Liver (tissue), 9 donors: ENCODE measurements around the gene SCN1B. TPM values are rescaled to one million over a fixed set of nuclear protein-coding genes. Genes with fewer than 3 reads are reported as not detected.
A peak's percentile ranks its signal among the peaks of the same experiment; 100 is the strongest.

Experiments used
- DNase-seq: peaks from one replicate; pipeline ENCODE4 v3.0.0-alpha.2; 2017; ENCODE audit warnings: low spot score
- H3K27ac ChIP-seq, 2 donors: one replicate each; pipeline ENCODE4 v1.7.0; 2013; ENCODE audit warnings: inconsistent platforms in 2 of 2, low read length in 2 of 2, control low read depth in 1 of 2, low read depth in 1 of 2, mild to moderate bottlenecking in 1 of 2
- H3K27me3 ChIP-seq, 4 donors: one replicate each; pipeline versions ENCODE4 v1.6.1 to v1.7.0; 2013; ENCODE audit warnings: low read length in 3 of 4, inconsistent platforms in 1 of 4, mild to moderate bottlenecking in 1 of 4, moderate library complexity in 1 of 4; ENCODE audit not compliant: control insufficient read depth in 4 of 4, insufficient read depth in 4 of 4
- H3K36me3 ChIP-seq, 4 donors: one replicate each; pipeline versions ENCODE4 v1.6.1 to v1.7.0; 2013; ENCODE audit warnings: low read length in 3 of 4, mild to moderate bottlenecking in 3 of 4, low read depth in 1 of 4, moderate library complexity in 1 of 4; ENCODE audit not compliant: control insufficient read depth in 4 of 4, insufficient read depth in 3 of 4
- H3K4me1 ChIP-seq, 4 donors: one replicate each; pipeline versions ENCODE4 v1.6.1 to v1.7.0; 2013; ENCODE audit warnings: low read length in 3 of 4, mild to moderate bottlenecking in 3 of 4, moderate library complexity in 1 of 4; ENCODE audit not compliant: control insufficient read depth in 4 of 4, insufficient read depth in 4 of 4
- H3K4me3 ChIP-seq, 3 donors: one replicate each; pipeline versions ENCODE4 v1.6.1 to v1.7.0; 2013; ENCODE audit warnings: low read length in 3 of 3, control low read depth in 1 of 3, low read depth in 1 of 3, mild to moderate bottlenecking in 1 of 3
- H3K9ac ChIP-seq, 2 donors: one replicate each; pipeline ENCODE4 v1.7.0; 2013; ENCODE audit warnings: low read length in 2 of 2, mild to moderate bottlenecking in 2 of 2, moderate library complexity in 2 of 2, control low read depth in 1 of 2, low read depth in 1 of 2
- H3K9me3 ChIP-seq, 4 donors: one replicate each; pipeline versions ENCODE4 v1.6.1 to v1.7.0; 2013; ENCODE audit warnings: low read length in 3 of 4; ENCODE audit not compliant: control insufficient read depth in 4 of 4
- FOXA1 ChIP-seq: IDR thresholded peaks from 2 replicates; pipeline ENCODE4 v1.6.1; 2016; ENCODE audit warnings: antibody characterized with exemption
- GABPA ChIP-seq, 2 donors: IDR thresholded peaks in 1 of 2; conservative IDR thresholded peaks in 1 of 2; 2 replicates each; pipeline ENCODE4 v1.6.1; 2016; ENCODE audit warnings: antibody characterized with exemption in 2 of 2, mild to moderate bottlenecking in 1 of 2, moderate library complexity in 1 of 2
- NR2F2 ChIP-seq: IDR thresholded peaks from 2 replicates; pipeline ENCODE4 v1.6.1; 2016; ENCODE audit warnings: antibody characterized with exemption
- RAD21 ChIP-seq, 2 donors: IDR thresholded peaks; 2 replicates each; pipeline ENCODE4 v1.6.1; 2016; ENCODE audit warnings: antibody characterized with exemption in 2 of 2, mild to moderate bottlenecking in 2 of 2
- SP1 ChIP-seq: IDR thresholded peaks from 2 replicates; pipeline ENCODE4 v1.6.1; 2018; ENCODE audit warnings: antibody characterized with exemption, mild to moderate bottlenecking
- TAF1 ChIP-seq: conservative IDR thresholded peaks from 2 replicates; pipeline ENCODE4 v1.6.1; 2016; ENCODE audit warnings: antibody characterized with exemption, mild to moderate bottlenecking
- WGBS: extraction: QIAGEN DNeasy Blood & Tissue Kit; methylation state at CpG from one replicate; pipeline ENCODE4 v1.1.7; 2013; 5-methylcytosine and 5-hydroxymethylcytosine counted together
- polyA plus RNA-seq, 2 donors: library from polyadenylated mRNA; stranded (reverse) in 1 of 2; unstranded in 1 of 2; fragments of 200-250 nt in 1 of 2; fragments of >200 nt in 1 of 2; fragmentation: Nextera tagmentation in 1 of 2; extraction: Ambion mirVana in 1 of 2; gene quantifications; one replicate each; pipeline versions ENCODE4 v1.2.1 to v1.2.3, GENCODE V29; 2013 to 2015
- total RNA-seq, 2 donors: library from RNA; depleted of rRNA; stranded (reverse); fragments of >200 nt; gene quantifications; one replicate each; pipeline ENCODE4 v1.2.3, GENCODE V29; 2014
- TF ChIP-seq, protein P1 (sequence below): fragments of 150-350 bp; IDR thresholded peaks from 2 replicates; pipeline ENCODE4 v1.5.1; 2017; ENCODE audit warnings: improper control_type of control experiment, low read depth, low read length; ENCODE audit not compliant: missing input control
- TF ChIP-seq, protein P2 (sequence below): IDR thresholded peaks from 2 replicates; pipeline ENCODE4 v1.6.1; 2016; ENCODE audit warnings: antibody characterized with exemption
- TF ChIP-seq, protein P3 (sequence below): IDR thresholded peaks from 2 replicates; pipeline ENCODE4 v1.6.1; 2016; ENCODE audit warnings: antibody characterized with exemption
- TF ChIP-seq, protein P4 (sequence below): IDR thresholded peaks from 2 replicates; pipeline ENCODE4 v1.6.1; 2016; ENCODE audit warnings: antibody characterized with exemption, mild to moderate bottlenecking
- donor health status: healthy.
- donor health status: healthy.
- donor health status: healthy.
- donor health status: healthy.
- donor health status: healthy.

The SCN1B gene
- total and polyA plus RNA-seq, 4 donors, result 1.6 to 5.8 (median 3.4) TPM

DNA sequence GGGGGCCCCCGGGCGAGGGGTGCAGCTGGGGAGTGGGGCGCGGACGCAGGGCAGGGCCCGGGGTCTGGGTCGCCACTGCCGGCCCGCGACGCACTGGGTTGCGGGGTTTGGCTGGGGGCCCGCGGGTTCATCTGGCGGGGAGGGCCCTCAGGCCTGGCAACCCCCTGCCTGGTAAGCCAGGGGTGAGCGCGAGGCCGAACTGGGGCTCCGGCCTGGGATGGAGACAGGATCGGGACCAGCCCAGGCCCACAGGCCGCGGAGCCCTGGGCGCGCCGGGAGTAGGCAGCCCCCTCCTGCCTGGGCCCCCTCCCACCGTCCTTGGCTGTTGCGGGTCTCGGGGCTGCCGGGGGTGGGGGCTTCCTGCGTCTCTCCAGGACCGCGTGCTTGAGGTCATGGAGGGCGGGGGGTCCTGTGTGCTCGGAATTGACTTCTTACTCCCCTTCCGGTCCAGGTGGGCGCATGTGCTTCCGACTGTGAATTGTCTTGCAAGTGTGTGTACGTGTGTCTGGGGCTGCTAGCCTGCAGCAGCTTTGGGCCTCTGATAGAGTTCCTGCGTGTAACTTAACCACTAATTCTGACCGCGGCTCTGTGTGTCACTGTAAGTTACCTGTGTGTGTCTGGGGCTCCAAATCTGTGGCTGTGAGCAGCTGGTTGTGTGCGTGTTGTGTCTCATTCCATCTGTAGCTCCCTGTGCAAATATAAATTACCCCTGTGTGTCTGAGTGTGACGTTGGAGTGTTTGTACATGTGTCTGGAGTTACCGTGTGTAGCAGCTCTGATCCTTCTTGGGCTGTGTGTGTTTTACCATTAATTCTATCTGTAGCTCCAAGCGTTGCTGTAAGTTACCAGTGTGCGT is 29.4 kb upstream of the SCN1B start:
- Histone ChIP-seq H3K27ac (peak overlapping the region; percentile 95 to 96), H3K9ac (peak overlapping the region; percentile 35 to 42), H3K27me3 (no peaks in the 10 kb centered on the region), H3K36me3 (no peaks in the 10 kb centered on the region), H3K4me3 (peak overlapping the region; percentile 15 to 76 (median 33)), H3K9me3 (no peaks in the 10 kb centered on the region), H3K4me1 (peaks cover 0 to 31% (median 9%) of the 10 kb centered on the region in 4 donors)
- TF ChIP-seq RAD21 (IDR thresholded peaks at IDR 0.05) (no peak), TAF1 (no peak), FOXA1 (no peak), SP1 (no peak), GABPA (IDR thresholded peaks at IDR 0.05 in 1 of 2, conservative IDR thresholded peaks at IDR 0.05 in 1 of 2) (no peak), NR2F2 (no peak)
- TF ChIP-seq, protein P1, sequence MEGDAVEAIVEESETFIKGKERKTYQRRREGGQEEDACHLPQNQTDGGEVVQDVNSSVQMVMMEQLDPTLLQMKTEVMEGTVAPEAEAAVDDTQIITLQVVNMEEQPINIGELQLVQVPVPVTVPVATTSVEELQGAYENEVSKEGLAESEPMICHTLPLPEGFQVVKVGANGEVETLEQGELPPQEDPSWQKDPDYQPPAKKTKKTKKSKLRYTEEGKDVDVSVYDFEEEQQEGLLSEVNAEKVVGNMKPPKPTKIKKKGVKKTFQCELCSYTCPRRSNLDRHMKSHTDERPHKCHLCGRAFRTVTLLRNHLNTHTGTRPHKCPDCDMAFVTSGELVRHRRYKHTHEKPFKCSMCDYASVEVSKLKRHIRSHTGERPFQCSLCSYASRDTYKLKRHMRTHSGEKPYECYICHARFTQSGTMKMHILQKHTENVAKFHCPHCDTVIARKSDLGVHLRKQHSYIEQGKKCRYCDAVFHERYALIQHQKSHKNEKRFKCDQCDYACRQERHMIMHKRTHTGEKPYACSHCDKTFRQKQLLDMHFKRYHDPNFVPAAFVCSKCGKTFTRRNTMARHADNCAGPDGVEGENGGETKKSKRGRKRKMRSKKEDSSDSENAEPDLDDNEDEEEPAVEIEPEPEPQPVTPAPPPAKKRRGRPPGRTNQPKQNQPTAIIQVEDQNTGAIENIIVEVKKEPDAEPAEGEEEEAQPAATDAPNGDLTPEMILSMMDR, result no peak
- TF ChIP-seq, protein P2, sequence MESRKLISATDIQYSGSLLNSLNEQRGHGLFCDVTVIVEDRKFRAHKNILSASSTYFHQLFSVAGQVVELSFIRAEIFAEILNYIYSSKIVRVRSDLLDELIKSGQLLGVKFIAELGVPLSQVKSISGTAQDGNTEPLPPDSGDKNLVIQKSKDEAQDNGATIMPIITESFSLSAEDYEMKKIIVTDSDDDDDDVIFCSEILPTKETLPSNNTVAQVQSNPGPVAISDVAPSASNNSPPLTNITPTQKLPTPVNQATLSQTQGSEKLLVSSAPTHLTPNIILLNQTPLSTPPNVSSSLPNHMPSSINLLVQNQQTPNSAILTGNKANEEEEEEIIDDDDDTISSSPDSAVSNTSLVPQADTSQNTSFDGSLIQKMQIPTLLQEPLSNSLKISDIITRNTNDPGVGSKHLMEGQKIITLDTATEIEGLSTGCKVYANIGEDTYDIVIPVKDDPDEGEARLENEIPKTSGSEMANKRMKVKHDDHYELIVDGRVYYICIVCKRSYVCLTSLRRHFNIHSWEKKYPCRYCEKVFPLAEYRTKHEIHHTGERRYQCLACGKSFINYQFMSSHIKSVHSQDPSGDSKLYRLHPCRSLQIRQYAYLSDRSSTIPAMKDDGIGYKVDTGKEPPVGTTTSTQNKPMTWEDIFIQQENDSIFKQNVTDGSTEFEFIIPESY, result no peak
- TF ChIP-seq, protein P3, sequence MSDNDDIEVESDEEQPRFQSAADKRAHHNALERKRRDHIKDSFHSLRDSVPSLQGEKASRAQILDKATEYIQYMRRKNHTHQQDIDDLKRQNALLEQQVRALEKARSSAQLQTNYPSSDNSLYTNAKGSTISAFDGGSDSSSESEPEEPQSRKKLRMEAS, result no peak
- 34% methylated on average over 46 of the region's 46 CpGs for WGBS
- DNase-seq, result no peak

DNA sequence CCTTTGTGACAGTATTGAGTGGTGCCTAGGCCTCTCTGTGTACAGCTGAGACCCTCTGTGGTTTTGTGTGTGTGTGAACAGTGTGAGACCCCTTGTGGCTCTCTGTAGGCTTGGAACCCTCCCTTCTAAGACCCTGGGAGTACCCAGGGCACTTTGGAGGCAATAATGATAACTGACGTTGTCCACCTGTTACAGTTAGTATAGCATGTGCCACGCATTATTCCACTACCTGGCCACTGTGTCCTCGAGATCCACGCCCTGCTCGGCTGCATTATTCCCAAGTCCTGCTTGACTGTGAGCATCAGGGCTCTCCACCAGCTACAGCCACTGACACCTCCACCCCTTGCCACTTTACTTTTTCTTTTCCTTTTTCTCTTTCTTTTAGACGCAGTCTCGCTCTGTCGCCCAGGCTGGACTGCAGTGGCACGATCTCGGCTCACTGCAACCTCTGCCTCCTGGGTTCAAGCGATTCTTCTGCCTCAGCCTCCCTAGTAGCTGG is 28.2 kb upstream of the SCN1B start:
- Histone ChIP-seq H3K4me1 (peaks cover 3 to 36% (median 17%) of the 10 kb centered on the region in 4 donors), H3K36me3 (no peaks in the 10 kb centered on the region), H3K4me3 (no peak overlapping the region), H3K9ac (no peak overlapping the region), H3K9me3 (no peaks in the 10 kb centered on the region), H3K27me3 (no peaks in the 10 kb centered on the region), H3K27ac (peak overlapping the region in 1 of 2 donors; percentile 11)
- no peak for DNase-seq
- 87% methylated on average over 11 of the region's 11 CpGs for WGBS
- TF ChIP-seq, protein P4, sequence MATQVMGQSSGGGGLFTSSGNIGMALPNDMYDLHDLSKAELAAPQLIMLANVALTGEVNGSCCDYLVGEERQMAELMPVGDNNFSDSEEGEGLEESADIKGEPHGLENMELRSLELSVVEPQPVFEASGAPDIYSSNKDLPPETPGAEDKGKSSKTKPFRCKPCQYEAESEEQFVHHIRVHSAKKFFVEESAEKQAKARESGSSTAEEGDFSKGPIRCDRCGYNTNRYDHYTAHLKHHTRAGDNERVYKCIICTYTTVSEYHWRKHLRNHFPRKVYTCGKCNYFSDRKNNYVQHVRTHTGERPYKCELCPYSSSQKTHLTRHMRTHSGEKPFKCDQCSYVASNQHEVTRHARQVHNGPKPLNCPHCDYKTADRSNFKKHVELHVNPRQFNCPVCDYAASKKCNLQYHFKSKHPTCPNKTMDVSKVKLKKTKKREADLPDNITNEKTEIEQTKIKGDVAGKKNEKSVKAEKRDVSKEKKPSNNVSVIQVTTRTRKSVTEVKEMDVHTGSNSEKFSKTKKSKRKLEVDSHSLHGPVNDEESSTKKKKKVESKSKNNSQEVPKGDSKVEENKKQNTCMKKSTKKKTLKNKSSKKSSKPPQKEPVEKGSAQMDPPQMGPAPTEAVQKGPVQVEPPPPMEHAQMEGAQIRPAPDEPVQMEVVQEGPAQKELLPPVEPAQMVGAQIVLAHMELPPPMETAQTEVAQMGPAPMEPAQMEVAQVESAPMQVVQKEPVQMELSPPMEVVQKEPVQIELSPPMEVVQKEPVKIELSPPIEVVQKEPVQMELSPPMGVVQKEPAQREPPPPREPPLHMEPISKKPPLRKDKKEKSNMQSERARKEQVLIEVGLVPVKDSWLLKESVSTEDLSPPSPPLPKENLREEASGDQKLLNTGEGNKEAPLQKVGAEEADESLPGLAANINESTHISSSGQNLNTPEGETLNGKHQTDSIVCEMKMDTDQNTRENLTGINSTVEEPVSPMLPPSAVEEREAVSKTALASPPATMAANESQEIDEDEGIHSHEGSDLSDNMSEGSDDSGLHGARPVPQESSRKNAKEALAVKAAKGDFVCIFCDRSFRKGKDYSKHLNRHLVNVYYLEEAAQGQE, result no peak
